NOMO-1 treated with DMSO at 0.1 percent for 48 hours (cell line): ENCODE results near the gene VPREB3.
A peak's percentile ranks its signal among the peaks of the same experiment; 100 is the strongest.

Experiments
- DNase-seq: peaks from one replicate; lab custom pipeline; 2025; ENCODE audit not compliant: unreplicated experiment; lab: John Stamatoyannopoulos, UW

Gene VPREB3

GRCh38 chr22:23783265-23784150 lies 29.3 kb upstream of the VPREB3 start:
- DNase-seq: no peak

- no peak for DNase-seq
Observed at GRCh38 chr22:23782703-23783102, 28.5 kb upstream of the VPREB3 start.

GRCh38 chr22:23782252-23782651 lies 28.0 kb upstream of the VPREB3 start:
- no peak for DNase-seq

GRCh38 chr22:23781511-23782183 lies 27.4 kb upstream of the VPREB3 start:
- DNase-seq: no peak

DNA sequence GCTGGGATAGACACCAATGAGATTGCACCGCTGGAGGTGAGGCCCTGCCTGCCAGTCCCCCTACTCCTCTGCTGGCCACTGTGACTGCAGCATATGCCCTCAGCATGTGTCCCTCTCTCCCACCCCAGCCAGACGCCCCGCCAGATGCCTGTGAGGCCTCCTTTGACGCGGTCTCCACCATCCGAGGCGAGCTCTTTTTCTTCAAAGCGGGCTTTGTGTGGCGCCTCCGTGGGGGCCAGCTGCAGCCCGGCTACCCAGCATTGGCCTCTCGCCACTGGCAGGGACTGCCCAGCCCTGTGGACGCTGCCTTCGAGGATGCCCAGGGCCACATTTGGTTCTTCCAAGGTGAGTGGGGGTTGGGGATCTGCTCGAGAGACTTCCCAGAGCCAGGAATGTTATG lies 26.8 kb upstream of the VPREB3 start:
- DNase-seq: no peak

DNA sequence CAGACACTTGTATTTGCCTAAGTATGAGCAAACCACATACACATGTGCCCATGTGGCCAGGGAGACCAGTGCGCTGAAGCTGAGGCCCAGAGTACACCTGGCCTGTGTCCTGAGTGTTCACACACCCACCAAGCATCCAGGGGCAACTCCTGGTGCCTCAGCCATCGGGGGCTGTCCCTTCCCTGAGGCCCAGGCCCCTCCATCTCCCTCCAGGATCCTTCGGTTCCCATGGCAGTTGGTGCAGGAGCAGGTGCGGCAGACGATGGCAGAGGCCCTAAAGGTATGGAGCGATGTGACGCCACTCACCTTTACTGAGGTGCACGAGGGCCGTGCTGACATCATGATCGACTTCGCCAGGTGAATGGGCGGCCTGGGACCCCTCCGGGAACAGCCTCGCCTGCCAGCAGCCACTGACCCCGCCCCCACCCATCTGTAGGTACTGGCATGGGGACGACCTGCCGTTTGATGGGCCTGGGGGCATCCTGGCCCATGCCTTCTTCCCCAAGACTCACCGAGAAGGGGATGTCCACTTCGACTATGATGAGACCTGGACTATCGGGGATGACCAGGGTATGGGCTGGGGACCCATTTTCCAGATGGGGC lies 26.0 kb upstream of the VPREB3 start:
- DNase-seq: no peak

DNA sequence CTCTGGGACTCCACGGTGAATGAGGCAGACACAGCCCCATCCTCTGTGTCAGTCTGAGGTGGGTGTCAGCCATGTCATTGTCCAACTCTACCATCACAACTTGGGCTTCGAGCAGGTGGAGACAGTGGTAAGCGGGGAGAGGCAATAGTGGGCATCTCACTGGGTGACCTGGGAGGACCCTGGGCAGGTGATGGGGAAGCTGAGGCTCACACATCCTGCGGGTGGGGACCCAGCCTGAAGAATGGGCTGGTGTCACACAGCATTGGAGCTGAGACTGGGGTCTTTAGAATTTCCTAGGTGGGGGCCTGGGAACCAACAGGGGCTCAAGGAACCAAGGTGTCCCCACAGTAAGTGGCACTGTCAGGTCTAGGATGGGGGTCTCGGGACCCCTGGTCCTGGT lies 25.5 kb upstream of the VPREB3 start:
- no peak for DNase-seq

DNA sequence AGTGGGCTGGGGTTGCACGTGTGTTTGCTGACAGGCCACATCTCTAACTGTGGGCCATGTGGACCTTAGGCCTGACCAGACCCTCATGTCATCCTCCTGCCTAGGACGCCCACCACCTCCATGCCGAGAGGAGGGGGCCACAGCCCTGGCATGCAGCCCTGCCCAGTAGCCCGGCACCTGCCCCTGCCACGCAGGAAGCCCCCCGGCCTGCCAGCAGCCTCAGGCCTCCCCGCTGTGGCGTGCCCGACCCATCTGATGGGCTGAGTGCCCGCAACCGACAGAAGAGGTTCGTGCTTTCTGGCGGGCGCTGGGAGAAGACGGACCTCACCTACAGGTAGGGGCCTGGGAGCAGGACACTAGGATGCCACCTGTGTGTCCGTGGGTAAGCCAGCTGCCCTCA lies 24.9 kb upstream of the VPREB3 start:
- no peak for DNase-seq

GRCh38 chr22:23778577-23778900 lies 24.3 kb upstream of the VPREB3 start:
- no peak for DNase-seq

GRCh38 chr22:23777776-23778576 lies 23.8 kb upstream of the VPREB3 start:
- DNase-seq: no peak

DNA sequence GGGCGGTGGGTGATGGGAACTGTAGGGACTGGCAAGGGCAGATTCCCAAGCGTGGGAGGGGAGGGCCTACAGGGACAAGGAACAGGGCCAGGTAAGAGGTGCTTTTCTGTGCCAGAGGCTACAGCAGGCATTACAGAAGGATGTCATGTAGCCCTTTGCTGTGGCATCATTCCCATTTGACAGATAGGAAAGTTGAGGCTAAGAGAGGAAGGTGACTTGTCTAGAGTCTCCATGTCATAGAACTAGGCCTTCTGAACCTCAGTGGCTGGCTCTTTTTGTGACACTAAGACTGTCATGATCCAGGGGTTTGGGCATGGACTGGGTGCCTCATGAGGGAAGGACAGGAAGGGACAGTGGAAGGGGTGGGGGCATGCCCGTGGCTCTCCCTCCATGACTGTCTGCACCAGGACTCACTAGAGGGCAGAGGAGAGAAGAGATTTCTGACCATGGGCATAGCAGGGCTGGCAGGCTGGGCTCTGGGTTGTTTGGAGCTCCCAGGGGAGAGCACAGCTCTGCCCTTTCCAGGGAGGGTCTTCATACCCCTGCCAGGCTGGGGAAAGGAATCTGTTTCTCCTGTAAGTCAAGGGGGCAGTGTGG lies 21.7 kb upstream of the VPREB3 start:
- DNase-seq: no peak

- DNase-seq: no peak
Observed at GRCh38 chr22:23774922-23775436, 20.8 kb upstream of the VPREB3 start.

- DNase-seq: no peak
Observed at GRCh38 chr22:23774114-23774921, 20.1 kb upstream of the VPREB3 start.

GRCh38 chr22:23773483-23774113 lies 19.4 kb upstream of the VPREB3 start:
- no peak for DNase-seq

GRCh38 chr22:23772649-23773473 lies 18.6 kb upstream of the VPREB3 start, which contains the start of gene MMP11:
TSS of gene MMP11 (plus strand) at chr22:23772849. CDS start at chr22:23772871, 22 bp downstream.
- DNase-seq: peak; percentile 5

DNA sequence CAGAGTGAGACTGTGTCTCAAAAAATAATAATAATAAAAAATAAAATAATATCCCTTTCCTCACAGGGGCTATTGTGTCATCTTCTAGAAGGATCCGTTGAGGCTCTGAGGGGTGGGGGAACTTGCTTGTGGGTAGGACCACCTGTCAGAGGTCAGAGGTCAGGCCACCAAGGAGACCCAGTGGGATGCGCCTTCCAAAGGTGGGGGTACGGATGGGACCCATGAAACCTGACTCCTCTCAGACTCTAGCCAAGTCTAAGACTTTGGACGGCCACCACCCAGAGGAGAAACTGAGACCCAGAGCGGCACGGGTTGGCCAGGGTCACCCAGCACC lies 18.1 kb upstream of the VPREB3 start:
- no peak for DNase-seq

DNA sequence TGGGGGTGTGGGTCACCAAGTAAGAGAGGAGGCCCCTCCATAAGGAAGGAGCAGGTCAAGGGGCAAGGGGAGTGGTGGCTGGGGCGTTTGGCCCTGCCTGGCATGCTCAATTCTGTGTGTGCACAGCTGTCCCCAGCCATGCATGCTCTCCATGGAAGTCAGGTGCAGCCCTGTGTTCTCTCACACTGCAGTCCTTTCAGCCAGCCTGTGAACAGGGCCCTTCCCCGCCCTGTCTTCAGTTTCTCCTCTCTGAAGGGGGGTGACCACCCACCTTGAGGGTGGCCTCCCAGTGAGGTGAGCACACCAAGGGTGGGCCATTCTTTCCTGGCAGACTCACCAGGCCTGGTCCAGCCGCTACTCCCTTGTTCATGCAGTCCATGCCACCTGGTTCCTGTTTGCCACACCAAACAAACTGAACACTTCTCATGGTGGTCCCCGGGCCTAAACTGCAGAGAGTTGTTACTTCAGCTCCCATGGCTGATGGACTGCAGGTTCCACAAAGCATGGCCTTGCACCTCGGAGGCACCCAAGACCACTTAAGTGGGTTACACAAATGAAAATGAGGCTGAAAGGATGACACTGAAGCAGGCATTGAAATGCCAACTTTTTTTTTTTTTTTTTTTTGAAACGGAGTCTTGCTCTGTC lies 15.2 kb upstream of the VPREB3 start:
- DNase-seq: no peak
